HepG2 (cell line): ENCODE data around the gene GIPC3. TPM values are rescaled to one million over a fixed set of nuclear protein-coding genes. Genes with fewer than 3 reads are reported as not detected.

ENCODE experiments used
- ARID2 ChIP-seq: sonication (generic); formaldehyde crosslinking; IDR thresholded peaks from 2 replicates; pipeline ENCODE4 v1.8.1; 2022; ENCODE audit warnings: mild to moderate bottlenecking, missing genetic modification reagents, borderline replicate concordance
- DMTF1 ChIP-seq: sonication (generic); formaldehyde crosslinking; IDR thresholded peaks from 2 replicates; pipeline ENCODE4 v1.4.0; 2020; ENCODE audit warnings: mild to moderate bottlenecking, missing genetic modification reagents
- MAZ ChIP-seq, 2 experiments: sonication (generic) in 1 of 2; formaldehyde crosslinking in 1 of 2; IDR thresholded peaks; 2 replicates each; pipeline versions ENCODE4 v1.5.0 to v1.6.1; 2012 to 2020; ENCODE audit warnings: low read depth in 2 of 2, mild to moderate bottlenecking in 2 of 2, borderline replicate concordance in 1 of 2, improper control_type of control experiment in 1 of 2, low read length in 1 of 2, missing genetic modification reagents in 1 of 2, moderate library complexity in 1 of 2
- MXI1 ChIP-seq: IDR thresholded peaks from 3 replicates; pipeline ENCODE4 v1.6.1; 2012; ENCODE audit warnings: low read depth, low read length, inconsistent platforms, borderline replicate concordance
- PAXIP1 ChIP-seq: sonication (generic); formaldehyde crosslinking; conservative IDR thresholded peaks from 2 replicates; pipeline ENCODE4 v1.4.0; 2020; ENCODE audit warnings: mild to moderate bottlenecking, missing genetic modification reagents, moderate library complexity
- TBX2 ChIP-seq: sonication (generic); formaldehyde crosslinking; IDR thresholded peaks from 2 replicates; pipeline ENCODE4 v1.5.0; 2020; ENCODE audit warnings: missing genetic modification reagents, mild to moderate bottlenecking, borderline replicate concordance
- ZBTB14 ChIP-seq: sonication (generic); formaldehyde crosslinking; IDR thresholded peaks from 2 replicates; pipeline ENCODE4 v1.4.0; 2020; ENCODE audit warnings: missing genetic modification reagents
- ZBTB26 ChIP-seq: IDR thresholded peaks from 2 replicates; pipeline ENCODE4 v1.6.1; 2016; ENCODE audit warnings: missing compliant biosample characterization, missing genetic modification reagents, borderline replicate concordance
- ZNF44 ChIP-seq: sonication (generic); formaldehyde crosslinking; IDR thresholded peaks from 2 replicates; pipeline ENCODE4 v1.5.1; 2020; ENCODE audit warnings: mild to moderate bottlenecking, missing genetic modification reagents
- ZNF468 ChIP-seq: sonication (generic); formaldehyde crosslinking; IDR thresholded peaks from 2 replicates; pipeline ENCODE4 v1.8.0; 2022; ENCODE audit warnings: mild to moderate bottlenecking, moderate library complexity, missing genetic modification reagents
- ZNF552 ChIP-seq: sonication (generic); formaldehyde crosslinking; IDR thresholded peaks from 2 replicates; pipeline ENCODE4 v1.9.0; 2022; ENCODE audit warnings: missing genetic modification reagents, mild to moderate bottlenecking, borderline replicate concordance
- ZNF557 ChIP-seq: sonication (generic); formaldehyde crosslinking; IDR thresholded peaks from 2 replicates; pipeline ENCODE4 v1.4.0; 2020; ENCODE audit warnings: missing genetic modification reagents
- ZNF574 ChIP-seq: sonication (generic); formaldehyde crosslinking; IDR thresholded peaks from 2 replicates; pipeline ENCODE4 v1.4.0; 2020; ENCODE audit warnings: missing genetic modification reagents
- ZNF580 ChIP-seq: IDR thresholded peaks from 2 replicates; pipeline ENCODE4 v1.6.1; 2016; ENCODE audit warnings: low read depth, borderline replicate concordance
- polyA plus RNA-seq, 8 experiments: library from polyadenylated mRNA; depleted of rRNA in 3 of 8; stranded (reverse) in 7 of 8; unstranded in 1 of 8; fragments of >200 nt; fragmentation: Illumina TruSeq in 4 of 8; extraction: Trizol in 4 of 8; gene quantifications; 2 replicates each; pipeline versions ENCODE4 v1.2.1 to v1.2.3, GENCODE V29; 2011 to 2016; ENCODE audit warnings: low read depth in 4 of 8, missing spikeins in 1 of 8, mixed read lengths in 1 of 8; ENCODE audit not compliant: insufficient read depth in 1 of 8
- total RNA-seq, 5 experiments: library from RNA; depleted of rRNA; stranded (reverse); fragments of >200 nt; fragmentation: Illumina TruSeq; extraction: Trizol; gene quantifications; 2 replicates each; pipeline ENCODE4 v1.2.3, GENCODE V29; 2016; ENCODE audit warnings: low read depth in 1 of 5

The GIPC3 gene
- total and polyA plus RNA-seq, 2 of the 13 experiments (the other 11 are each of a cell fraction or from before 2014, with no cell fraction given) = 0.05 TPM; not detected in 1

GRCh38 chr19:3557461-3558248, 27.6 kb upstream of the GIPC3 start, which contains the start of gene MFSD12 (continued):
- TF ChIP-seq PAXIP1 (CRISPR knock-in tag) (0 out of 2 replicates have a peak, but pooled peaks have one; percentile 30), ZNF557 (CRISPR knock-in tag) (no peak), ARID2 (CRISPR knock-in tag) (peak; percentile 38), DMTF1 (CRISPR knock-in tag) (no peak), ZNF574 (CRISPR knock-in tag) (peak; percentile 50; the same call in 1 of the 2 replicates), ZNF552 (CRISPR knock-in tag) (peak; percentile 68; the same call in 1 of the 2 replicates), ZNF580 (CRISPR knock-in tag) (peak; percentile 77; the same call in 1 of the 2 replicates), MAZ (IDR thresholded peaks at IDR 0.05; ENCODE audit: borderline replicate concordance, low read depth, low read length) (peak; percentile 85), MAZ (CRISPR knock-in tag; IDR thresholded peaks at IDR 0.05; ENCODE audit: low read depth) (peak; percentile 65; the same call in 1 of the 2 replicates), ZNF468 (CRISPR knock-in tag) (no peak), MXI1 (peak; percentile 66; the same call in 1 of the 3 replicates), TBX2 (peak; percentile 54; the same call in 1 of the 2 replicates), ZBTB14 (CRISPR knock-in tag) (peak; percentile 40; the same call in 1 of the 2 replicates), ZNF44 (CRISPR knock-in tag) (no peak), ZBTB26 (CRISPR knock-in tag) (no peak)
